PC-9 (cell line): Measurements from ENCODE around the gene SLC28A1. TPM values are rescaled to one million over a fixed set of nuclear protein-coding genes. Genes with fewer than 3 reads are reported as not detected.

ENCODE experiments used
- BruUV-seq: library from RNA; stranded (reverse); fragments of 400-500 nt; replicated peaks from 2 replicates; lab custom pipeline; 2021; lab: Mats Ljungman, UMichigan
- CTCF ChIA-PET: fragments of 300-600 bp; sonication (Branson Sonifier 250); formaldehyde crosslinking; loops from one replicate; lab custom pipeline; 2022; ENCODE audit warnings: antibody characterized with exemption; lab: Charles Lee
- POLR2A ChIA-PET: fragments of 300-600 bp; sonication (Branson Sonifier 250); formaldehyde crosslinking; loops from one replicate; lab custom pipeline; 2022; ENCODE audit warnings: antibody characterized with exemption; ENCODE audit not compliant: unreplicated experiment; lab: Charles Lee
- DNase-seq, 2 experiments: peaks; one replicate each; pipeline versions ENCODE4 v3.0.0 to v3.0.0-alpha.2; 2015 to 2022; ENCODE audit warnings: mixed read lengths in 1 of 2
- H2AFZ ChIP-seq: fragments of 200-600 bp; sonication (generic); 2 replicates; pipeline ENCODE4 v1.8.1; 2017; ENCODE audit warnings: antibody characterized with exemption
- H3F3A ChIP-seq: fragments of 200-600 bp; sonication (generic); 2 replicates; pipeline ENCODE4 v1.8.1; 2017; ENCODE audit warnings: antibody characterized with exemption, mild to moderate bottlenecking, low read depth; ENCODE audit not compliant: insufficient read depth
- H3K27ac ChIP-seq: fragments of 200-600 bp; sonication (generic); 2 replicates; pipeline ENCODE4 v1.6.1; 2016; ENCODE audit warnings: mixed run types
- H3K27me3 ChIP-seq: fragments of 200-600 bp; sonication (generic); 2 replicates; pipeline ENCODE4 v1.6.1; 2016; ENCODE audit warnings: low read depth, mixed run types; ENCODE audit not compliant: insufficient read depth
- H3K36me3 ChIP-seq: fragments of 200-600 bp; sonication (generic); 2 replicates; pipeline ENCODE4 v1.6.1; 2016; ENCODE audit warnings: low read depth, mixed run types
- H3K4me1 ChIP-seq: fragments of 200-600 bp; sonication (generic); replicated peaks from 2 replicates; pipeline ENCODE4 v1.6.1; 2016; ENCODE audit warnings: mixed run types; ENCODE audit not compliant: insufficient read depth
- H3K4me2 ChIP-seq: fragments of 200-600 bp; sonication (generic); 2 replicates; pipeline ENCODE4 v1.6.1; 2017; ENCODE audit warnings: mixed run types
- H3K4me3 ChIP-seq: fragments of 200-600 bp; sonication (generic); 2 replicates; pipeline ENCODE4 v1.6.1; 2016; ENCODE audit warnings: mixed run types
- H3K79me2 ChIP-seq: fragments of 200-600 bp; sonication (generic); 2 replicates; pipeline ENCODE4 v1.6.1; 2017; ENCODE audit warnings: low read depth, mixed run types
- H3K9me2 ChIP-seq: fragments of 200-600 bp; sonication (generic); 2 replicates; pipeline ENCODE4 v1.8.1; 2017; ENCODE audit warnings: mild to moderate bottlenecking; ENCODE audit not compliant: insufficient read depth
- H3K9me3 ChIP-seq: fragments of 200-600 bp; sonication (generic); 2 replicates; pipeline ENCODE4 v1.8.1; 2016; ENCODE audit warnings: low read depth; ENCODE audit not compliant: insufficient read depth
- H4K20me1 ChIP-seq: fragments of 200-600 bp; sonication (generic); 2 replicates; pipeline ENCODE4 v1.8.1; 2017; ENCODE audit not compliant: insufficient read depth
- CTCF ChIP-seq: fragments of 200-600 bp; sonication (generic); conservative IDR thresholded peaks from 2 replicates; pipeline ENCODE4 v1.6.1; 2017; ENCODE audit warnings: mixed run types, antibody characterized with exemption, mild to moderate bottlenecking, moderate library complexity
- EZH2 ChIP-seq: fragments of 200-600 bp; sonication (generic); IDR thresholded peaks from 2 replicates; pipeline ENCODE4 v1.8.0; 2017; ENCODE audit warnings: antibody characterized with exemption, low read depth
- intact Hi-C: fragments of 100-400 bp; cut with micrococcal nuclease; formaldehyde crosslinking; loops from one replicate; pipeline ENCODE4 v1.10.0; 2022; ENCODE audit not compliant: unreplicated experiment
- total RNA-seq: library from RNA; stranded (reverse); gene quantifications from 2 replicates; pipeline ENCODE4 v1.2.3, GENCODE V29; 2021

The SLC28A1 gene
- total RNA-seq, 1 experiment from 2014 or later: 0.70 TPM

- Histone ChIP-seq H3K4me3 (no peak overlapping the region), H3K27me3 (no peaks in the 10 kb centered on the region), H4K20me1 (no peaks in the 10 kb centered on the region), H3K79me2 (no peaks in the 10 kb centered on the region), H3K27ac (peak overlapping the region; percentile 99), H3K4me2 (peak overlapping the region; percentile 62), H3K4me1 (peaks cover 59% of the 10 kb centered on the region), H3K9me3 (no peaks in the 10 kb centered on the region), H3K9me2 (no peaks in the 10 kb centered on the region), H3F3A (peaks cover 56% of the 10 kb centered on the region), H3K36me3 (no peaks in the 10 kb centered on the region), H2AFZ (no peak overlapping the region)
- no peak for DNase-seq
- ChIA-PET POLR2A (interaction anchor here (0.7 to 0.8 kb wide), 3 partner anchors 14 to 168 kb away, joined by 3 to 8 read pairs (median 5); no protein-coding TSS in a partner anchor), CTCF (no interaction called here)
- intact Hi-C loops: no loop called here
- BruUV-seq: no TSS peak
- TF ChIP-seq CTCF: no peak
- TF ChIP-seq EZH2: no peak
Observed at GRCh38 chr15:84915606-84915958, 31.1 kb downstream of the SLC28A1 start.

GRCh38 chr15:84917452-84917851, 33.0 kb downstream of the SLC28A1 start:
- no peaks in the 10 kb centered on the region for H3K36me3 ChIP-seq
- BruUV-seq: no TSS peak
- no peaks in the 10 kb centered on the region for H3K9me3 ChIP-seq
- no peaks in the 10 kb centered on the region for H4K20me1 ChIP-seq
- H3K27me3 ChIP-seq: no peaks in the 10 kb centered on the region
- peaks cover 40% of the 10 kb centered on the region for H3K4me1 ChIP-seq
- H3K4me3 ChIP-seq: no peak overlapping the region
- H3F3A ChIP-seq: peaks cover 38% of the 10 kb centered on the region
- TF ChIP-seq EZH2 (no peak), CTCF (no peak)
- intact Hi-C loops: no loop called here
- H3K79me2 ChIP-seq: no peaks in the 10 kb centered on the region
- no peaks in the 10 kb centered on the region for H3K9me2 ChIP-seq
- ChIA-PET POLR2A (no interaction called here), CTCF (no interaction called here)
- no peak overlapping the region for H3K27ac ChIP-seq
- DNase-seq: no peak
- H2AFZ ChIP-seq: no peak overlapping the region
- no peak overlapping the region for H3K4me2 ChIP-seq

- Histone ChIP-seq H3K79me2 (no peaks in the 10 kb centered on the region), H3K27me3 (no peaks in the 10 kb centered on the region), H3K4me3 (no peak overlapping the region), H2AFZ (no peak overlapping the region), H3K4me1 (peaks cover 30% of the 10 kb centered on the region), H3K9me3 (no peaks in the 10 kb centered on the region), H3K27ac (no peak overlapping the region), H4K20me1 (no peaks in the 10 kb centered on the region), H3F3A (peaks cover 22% of the 10 kb centered on the region), H3K4me2 (no peak overlapping the region), H3K36me3 (no peaks in the 10 kb centered on the region), H3K9me2 (no peaks in the 10 kb centered on the region)
- no peak for DNase-seq
- ChIA-PET CTCF (no interaction called here), POLR2A (no interaction called here)
- no TSS peak for BruUV-seq
- TF ChIP-seq CTCF (no peak), EZH2 (no peak)
- intact Hi-C loops: no loop called here
Observed at GRCh38 chr15:84919106-84919667, 34.7 kb downstream of the SLC28A1 start.
